ENCODE data around the gene SYTL3. TPM values are rescaled to one million over a fixed set of nuclear protein-coding genes. Genes with fewer than 3 reads are reported as not detected.
"Not testable (repeated sequence)": the region's sequence is repeated elsewhere in the genome, so short reads cannot be mapped to it uniquely, and the experiment has no call there.

SYTL3 gene
- total and polyA plus RNA-seq, 5 experiments from 2014 or later, result 11.1 to 16.1 (median 15.7) TPM

GRCh38 chr6:158645064-158646022 is 4.5 kb upstream of the SYTL3 start:
- Mint-ChIP-seq H3K36me3 (peaks cover 0 to 16% (median 8%) of the 10 kb centered on the region in 3 donors), H3K27ac (peak overlapping the region; percentile 69 to 100 (median 96)), H3K4me1 (peaks cover 35 to 67% (median 62%) of the 10 kb centered on the region in 4 donors), H3K27me3 (peaks cover 0 to 2% (median 0%) of the 10 kb centered on the region in 5 donors), H3K4me3 (peak overlapping the region; percentile 81 to 95 (median 92)), H3K9me3 (no peaks in the 10 kb centered on the region)
- peak in 1 of 10 donors; percentile 37 for DNase-seq
- POLR2A ChIA-PET, result interaction anchor here (0.9 to 4.9 kb wide), 9 partner anchors 8 to 82 kb away, joined by 3 to 55 read pairs (median 7); no protein-coding TSS in a partner anchor
- no peak for ATAC-seq

GRCh38 chr6:158646023-158646910 is 3.6 kb upstream of the SYTL3 start:
- Mint-ChIP-seq H3K27me3 (peaks cover 0 to 2% (median 0%) of the 10 kb centered on the region in 5 donors), H3K36me3 (peaks cover 0 to 10% (median 3%) of the 10 kb centered on the region in 3 donors), H3K4me3 (peak overlapping the region; percentile 81 to 95 (median 92)), H3K9me3 (no peaks in the 10 kb centered on the region), H3K27ac (peak overlapping the region; percentile 69 to 100 (median 96)), H3K4me1 (peaks cover 30 to 64% (median 60%) of the 10 kb centered on the region in 4 donors)
- POLR2A ChIA-PET, result interaction anchor here (2.2 to 4.9 kb wide), 2 partner anchors 7 to 41 kb away, joined by 9 to 55 read pairs; no protein-coding TSS in a partner anchor
- ATAC-seq, result no peak
- peak in 1 of 10 donors; percentile 36 for DNase-seq

- Mint-ChIP-seq H3K4me3 (no peak overlapping the region), H3K27me3 (peaks cover 0 to 2% (median 0%) of the 10 kb centered on the region in 5 donors), H3K4me1 (peaks cover 24 to 60% (median 55%) of the 10 kb centered on the region in 4 donors), H3K9me3 (no peaks in the 10 kb centered on the region), H3K36me3 (peaks cover 0 to 4% (median 2%) of the 10 kb centered on the region in 3 donors), H3K27ac (peak overlapping the region in 7 of 10 donors; percentile 23 to 97 (median 76))
- no peak for ATAC-seq
- no peak for DNase-seq
- POLR2A ChIA-PET, result no interaction called here
Measured at GRCh38 chr6:158647501-158647900, 2.4 kb upstream of the SYTL3 start.

GRCh38 chr6:158648682-158649131 is 1.1 kb upstream of the SYTL3 start:
- H3K4me3 Mint-ChIP-seq, result peak overlapping the region in 3 of 10 donors; percentile 10 to 69 (median 29)
- DNase-seq, result peak in 1 of 10 donors; percentile 26
- H3K27me3 Mint-ChIP-seq, result peaks cover 0 to 2% (median 0%) of the 10 kb centered on the region in 5 donors
- H3K27ac Mint-ChIP-seq, result peak overlapping the region; percentile 87 to 98 (median 94)
- no peaks in the 10 kb centered on the region for H3K9me3 Mint-ChIP-seq
- ATAC-seq, result no peak
- POLR2A ChIA-PET, result interaction anchor here (1.1 to 1.2 kb wide), 3 partner anchors 8 to 351 kb away, joined by 3 to 6 read pairs (median 3); partner anchors contain the start of gene RSPH3
- peaks cover 0 to 6% (median 0%) of the 10 kb centered on the region in 3 donors for H3K36me3 Mint-ChIP-seq
- peaks cover 19 to 62% (median 56%) of the 10 kb centered on the region in 4 donors for H3K4me1 Mint-ChIP-seq

GRCh38 chr6:158651981-158652737 is 2.3 kb downstream of the SYTL3 start:
- H3K36me3 Mint-ChIP-seq, DNase-seq, ATAC-seq, H3K9me3 Mint-ChIP-seq, H3K27me3 Mint-ChIP-seq: not testable (repeated sequence)
- Mint-ChIP-seq H3K4me3 (peak overlapping the region; percentile 60 to 89 (median 82)), H3K4me1 (peaks cover 25 to 79% (median 70%) of the 10 kb centered on the region in 4 donors), H3K27ac (peak overlapping the region; percentile 90 to 100 (median 99))
- POLR2A ChIA-PET, result interaction anchor here (1.1 to 6.0 kb wide), 7 partner anchors 8 to 217 kb away, joined by 4 to 55 read pairs (median 5); partner anchors contain the start of genes DYNLT1 and TMEM181

GRCh38 chr6:158653577-158654354 is 3.9 kb downstream of the SYTL3 start:
- POLR2A ChIA-PET, result interaction anchor here (0.5 to 6.0 kb wide), 14 partner anchors 9 to 775 kb away, joined by 3 to 55 read pairs (median 4); partner anchors contain the start of gene DYNLT1
- H3K27me3 Mint-ChIP-seq, result peaks cover 0 to 2% (median 0%) of the 10 kb centered on the region in 5 donors

GRCh38 chr6:158654498-158654897 is 4.6 kb downstream of the SYTL3 start:
- H3K4me3 Mint-ChIP-seq, result peak overlapping the region; percentile 64 to 89 (median 82)
- H3K36me3 Mint-ChIP-seq, result peaks cover 0 to 8% (median 0%) of the 10 kb centered on the region in 3 donors
- DNase-seq, result no peak
- H3K27ac Mint-ChIP-seq, result peak overlapping the region; percentile 90 to 100 (median 99)
- H3K27me3 Mint-ChIP-seq, result peaks cover 0 to 2% (median 0%) of the 10 kb centered on the region in 5 donors
- H3K4me1 Mint-ChIP-seq, result peaks cover 20 to 74% (median 61%) of the 10 kb centered on the region in 4 donors
- POLR2A ChIA-PET, result interaction anchor here (1.0 to 6.0 kb wide), 5 partner anchors 8 to 215 kb away, joined by 3 to 55 read pairs (median 4); partner anchors contain the start of gene DYNLT1
- no peak for ATAC-seq
- H3K9me3 Mint-ChIP-seq, result no peaks in the 10 kb centered on the region

More at GRCh38 chr6:158653577-158654354, 3.9 kb downstream of the SYTL3 start:
- Mint-ChIP-seq H3K4me1 (peaks cover 23 to 75% (median 66%) of the 10 kb centered on the region in 4 donors), H3K27ac (peak overlapping the region; percentile 90 to 100 (median 99)), H3K4me3 (peak overlapping the region; percentile 70 to 89 (median 82)), H3K9me3 (no peaks in the 10 kb centered on the region), H3K36me3 (peaks cover 0 to 8% (median 0%) of the 10 kb centered on the region in 3 donors)
- peak; percentile 76 to 80 for ATAC-seq
- peak; percentile 63 to 99 (median 94) for DNase-seq

- H3K36me3 Mint-ChIP-seq, result peaks cover 0 to 6% (median 0%) of the 10 kb centered on the region in 3 donors
- H3K9me3 Mint-ChIP-seq, result no peaks in the 10 kb centered on the region
- peak overlapping the region; percentile 90 to 100 (median 99) for H3K27ac Mint-ChIP-seq
- no peaks in the 10 kb centered on the region for H3K27me3 Mint-ChIP-seq
- ATAC-seq, result no peak
- H3K4me3 Mint-ChIP-seq, result peak overlapping the region; percentile 64 to 89 (median 82)
- peaks cover 17 to 74% (median 56%) of the 10 kb centered on the region in 4 donors for H3K4me1 Mint-ChIP-seq
- peak in 2 of 10 donors; percentile 27 to 41 for DNase-seq
- POLR2A ChIA-PET, result interaction anchor here (0.6 to 6.0 kb wide), 7 partner anchors 8 to 157 kb away, joined by 3 to 55 read pairs (median 3); partner anchors contain the start of gene DYNLT1
Measured at GRCh38 chr6:158654960-158655489, 5.2 kb downstream of the SYTL3 start.

- ATAC-seq (no peak), DNase-seq (no peak)
- POLR2A ChIA-PET, result interaction anchor here (0.6 to 6.0 kb wide), 6 partner anchors 7 to 156 kb away, joined by 3 to 55 read pairs (median 3); partner anchors contain the start of gene DYNLT1
- peak overlapping the region; percentile 64 to 89 (median 82) for H3K4me3 Mint-ChIP-seq
- peak overlapping the region; percentile 90 to 100 (median 99) for H3K27ac Mint-ChIP-seq
- peaks cover 0 to 6% (median 0%) of the 10 kb centered on the region in 3 donors for H3K36me3 Mint-ChIP-seq
- H3K9me3 Mint-ChIP-seq, result no peaks in the 10 kb centered on the region
- peaks cover 17 to 76% (median 61%) of the 10 kb centered on the region in 4 donors for H3K4me1 Mint-ChIP-seq
- no peaks in the 10 kb centered on the region for H3K27me3 Mint-ChIP-seq
Measured at GRCh38 chr6:158655569-158656450, 6.0 kb downstream of the SYTL3 start.

All from naive thymus-derived CD8-positive, alpha-beta T cell (primary cell).